RWPE1 (cell line): ENCODE results near the gene SLC16A2.

Experiments used
- CTCF ChIA-PET: fragments of 350-600 bp; sonication (Branson Sonifier 250); formaldehyde crosslinking; extraction: SDS; loops from one replicate; lab custom pipeline; 2021; lab: Yijun Ruan, JAX
- POLR2A ChIA-PET: fragments of 400-600 bp; formaldehyde crosslinking; extraction: SDS; loops from one replicate; lab custom pipeline; 2020; ENCODE audit warnings: antibody characterized with exemption; ENCODE audit not compliant: low non-redundant PET; lab: Yijun Ruan, JAX
- DNase-seq: peaks from one replicate; pipeline ENCODE4 v3.0.0; 2012; ENCODE audit warnings: low spot score
- H3K27ac ChIP-seq: fragments of 450-650 bp; 2 replicates; pipeline ENCODE4 v1.5.1; 2017
- CTCF ChIP-seq: fragments of 450-650 bp; conservative IDR thresholded peaks from 2 replicates; pipeline ENCODE4 v1.5.1; 2017; ENCODE audit warnings: low read depth, mild to moderate bottlenecking

The SLC16A2 gene

GRCh38 chrX:74519870-74520269 lies 98.6 kb downstream of the SLC16A2 start:
- H3K27ac ChIP-seq = no peak overlapping the region
- no peak for TF ChIP-seq CTCF
- DNase-seq = no peak
- ChIA-PET POLR2A (no interaction called here), CTCF (interaction anchor here (0.6 kb wide), 1 partner anchor 487 kb away, joined by 5 read pairs; no protein-coding TSS in a partner anchor)

- ChIA-PET POLR2A (no interaction called here), CTCF (no interaction called here)
- no peak for TF ChIP-seq CTCF
- H3K27ac ChIP-seq = no peak overlapping the region
- DNase-seq = no peak
These were observed 99.0 kb downstream of the SLC16A2 start for GRCh38 chrX:74520291-74520690.

GRCh38 chrX:74520896-74521295 lies 99.6 kb downstream of the SLC16A2 start:
- ChIA-PET CTCF (no interaction called here), POLR2A (interaction anchor here (0.5 kb wide), 1 partner anchor 1822 kb away, joined by 3 read pairs; no protein-coding TSS in a partner anchor)
- no peak for DNase-seq
- no peak for TF ChIP-seq CTCF
- H3K27ac ChIP-seq = no peak overlapping the region

- CTCF ChIA-PET = no interaction called here
- TF ChIP-seq CTCF = no peak
- H3K27ac ChIP-seq = no peak overlapping the region
- POLR2A ChIA-PET = no interaction called here
- no peak for DNase-seq
These were observed 100.9 kb downstream of the SLC16A2 start for GRCh38 chrX:74521961-74522751.

- POLR2A ChIA-PET = no interaction called here
- no peak for DNase-seq
- CTCF ChIA-PET = no interaction called here
- no peak overlapping the region for H3K27ac ChIP-seq
- no peak for TF ChIP-seq CTCF
These were observed 101.9 kb downstream of the SLC16A2 start for GRCh38 chrX:74523224-74523623.

- POLR2A ChIA-PET = no interaction called here
- no peak for TF ChIP-seq CTCF
- peak; percentile 5 for DNase-seq
- CTCF ChIA-PET = no interaction called here
- no peak overlapping the region for H3K27ac ChIP-seq
These were observed 102.8 kb downstream of the SLC16A2 start for GRCh38 chrX:74523870-74524735.
